Measurements from ENCODE around the gene HELZ. TPM values are rescaled to one million over a fixed set of nuclear protein-coding genes. Genes with fewer than 3 reads are reported as not detected.

Gene HELZ
- total RNA-seq, 1 experiment from 2014 or later: 49.8 TPM

GRCh38 chr17:67239597-67239996 is 5.4 kb downstream of the HELZ start:
- H3K4me1 ChIP-seq (ENCODE audit: insufficient read depth, low read length): no peaks in the 10 kb centered on the region
- no peak overlapping the region for H4K8ac ChIP-seq (replicated peaks; ENCODE audit: insufficient read length, low read depth, low read length)
- TF ChIP-seq, protein P1, sequence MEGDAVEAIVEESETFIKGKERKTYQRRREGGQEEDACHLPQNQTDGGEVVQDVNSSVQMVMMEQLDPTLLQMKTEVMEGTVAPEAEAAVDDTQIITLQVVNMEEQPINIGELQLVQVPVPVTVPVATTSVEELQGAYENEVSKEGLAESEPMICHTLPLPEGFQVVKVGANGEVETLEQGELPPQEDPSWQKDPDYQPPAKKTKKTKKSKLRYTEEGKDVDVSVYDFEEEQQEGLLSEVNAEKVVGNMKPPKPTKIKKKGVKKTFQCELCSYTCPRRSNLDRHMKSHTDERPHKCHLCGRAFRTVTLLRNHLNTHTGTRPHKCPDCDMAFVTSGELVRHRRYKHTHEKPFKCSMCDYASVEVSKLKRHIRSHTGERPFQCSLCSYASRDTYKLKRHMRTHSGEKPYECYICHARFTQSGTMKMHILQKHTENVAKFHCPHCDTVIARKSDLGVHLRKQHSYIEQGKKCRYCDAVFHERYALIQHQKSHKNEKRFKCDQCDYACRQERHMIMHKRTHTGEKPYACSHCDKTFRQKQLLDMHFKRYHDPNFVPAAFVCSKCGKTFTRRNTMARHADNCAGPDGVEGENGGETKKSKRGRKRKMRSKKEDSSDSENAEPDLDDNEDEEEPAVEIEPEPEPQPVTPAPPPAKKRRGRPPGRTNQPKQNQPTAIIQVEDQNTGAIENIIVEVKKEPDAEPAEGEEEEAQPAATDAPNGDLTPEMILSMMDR (conservative IDR thresholded peaks at IDR 0.05): no peak
- H3K9me3 ChIP-seq (ENCODE audit: control insufficient read depth, low read depth, low read length): no peaks in the 10 kb centered on the region
- H3K4me2 ChIP-seq (ENCODE audit: insufficient read depth, insufficient read length, low read length): no peak overlapping the region
- Mint-ChIP-seq H3K4me1 (peaks cover 11% of the 10 kb centered on the region in 2 experiments), H3K4me3 (no peak overlapping the region), H3K9me3 (no peaks in the 10 kb centered on the region; a peak in 1 of 5 replicates), H3K27ac (no peak overlapping the region), H3K36me3 (ENCODE audit: insufficient read depth in 1 of 3, low read depth in 3 of 3) (peaks cover 10 to 49% (median 46%) of the 10 kb centered on the region in 3 experiments), H3K27me3 (ENCODE audit: low read depth) (no peaks in the 10 kb centered on the region)
- WGBS (ENCODE audit: extremely low coverage, insufficient read length, low lambda C conversion rate): no CpG with 5 or more reads among the region's 3 CpGs
- no peak overlapping the region for H3K56ac ChIP-seq (ENCODE audit: insufficient read length, low read depth, low read length)
- H2BK20ac ChIP-seq (ENCODE audit: low read depth, low read length, poor library complexity, severe bottlenecking): no peak overlapping the region
- no peaks in the 10 kb centered on the region for H4K20me1 ChIP-seq (ENCODE audit: control insufficient read depth, insufficient read depth, insufficient read length)
- H3K14ac ChIP-seq (ENCODE audit: insufficient read depth, low read length): no peak overlapping the region
- no peak for DNase-seq
- no peak overlapping the region for H3K23ac ChIP-seq (ENCODE audit: insufficient read length, low read depth, low read length)
- H3K4ac ChIP-seq (ENCODE audit: low read depth, low read length): no peak overlapping the region
- H2BK120ac ChIP-seq (ENCODE audit: low read depth, low read length, poor library complexity, severe bottlenecking): no peak overlapping the region
- H2BK12ac ChIP-seq (ENCODE audit: insufficient read length, low read depth, low read length): no peak overlapping the region
- H4K5ac ChIP-seq (ENCODE audit: insufficient read length, low read depth, low read length): no peak overlapping the region
- H4K91ac ChIP-seq (ENCODE audit: insufficient read length, low read depth, low read length): no peak overlapping the region
- H2AK5ac ChIP-seq (ENCODE audit: insufficient read length, low read length): no peak overlapping the region
- no peak overlapping the region for H3K27ac ChIP-seq (ENCODE audit: insufficient read length, low read depth, low read length)
- H2BK15ac ChIP-seq (ENCODE audit: low read depth, low read length): no peak overlapping the region
- H3K27me3 ChIP-seq (ENCODE audit: insufficient read depth, low read length): no peaks in the 10 kb centered on the region
- no peak overlapping the region for H3K18ac ChIP-seq (ENCODE audit: insufficient read length, low read depth, low read length)
- peaks cover 4% of the 10 kb centered on the region for H3K23me2 ChIP-seq (ENCODE audit: insufficient read length, low read depth, low read length, poor library complexity, severe bottlenecking)
- no peak overlapping the region for H3K9ac ChIP-seq (ENCODE audit: extremely low read depth, insufficient read length, low read length)
- H2AFZ ChIP-seq (ENCODE audit: low read length): no peak overlapping the region
- H3T11ph ChIP-seq (ENCODE audit: low read length): no peak overlapping the region
- no peak overlapping the region for H2BK5ac ChIP-seq (ENCODE audit: insufficient read length, low read length)
- no peaks in the 10 kb centered on the region for H3K79me1 ChIP-seq (ENCODE audit: insufficient read depth, low read depth, low read length, poor library complexity, severe bottlenecking)
- H3K79me2 ChIP-seq (ENCODE audit: insufficient read depth, low read length): peaks cover 1% of the 10 kb centered on the region

All from H9 (cell line).